ENCODE measurements around the gene C2orf49.

Gene C2orf49

GRCh38 chr2:105369777-105370690, 32.7 kb downstream of the C2orf49 start:
- Mint-ChIP-seq H3K36me3 (ENCODE audit: low read depth) (peaks cover 48% of the 10 kb centered on the region), H3K9me3 (no peaks in the 10 kb centered on the region), H3K27me3 (ENCODE audit: low read depth) (peaks cover 6% of the 10 kb centered on the region), H3K27ac (peak overlapping the region in 2 of 3 experiments; percentile 17 to 20), H3K4me3 (no peak overlapping the region), H3K4me1 (peaks cover 44% of the 10 kb centered on the region)
- TF ChIP-seq CTCF (IDR thresholded peaks at IDR 0.05; ENCODE audit: unreplicated experiment in 3 of 3): peak; percentile 89 to 95 (median 90)

DNA sequence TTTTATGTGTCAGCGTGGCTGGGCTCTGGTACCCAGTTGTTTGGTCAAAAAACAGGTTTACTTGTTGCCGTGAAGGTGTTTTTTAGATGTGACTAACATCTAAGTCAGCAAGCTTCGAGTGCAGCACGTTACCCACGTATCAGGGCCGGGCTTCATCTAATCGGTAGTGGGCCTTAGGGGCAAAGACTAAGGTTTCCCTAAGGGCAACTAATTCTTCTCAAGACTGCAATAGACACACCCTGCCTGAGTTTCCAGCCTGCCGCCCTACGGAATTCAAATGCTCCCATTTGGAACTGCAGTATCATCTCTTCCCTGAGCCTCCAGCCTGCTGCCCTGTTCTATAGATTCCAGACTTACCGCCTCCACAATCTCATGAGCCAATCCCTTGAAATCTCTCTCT, 33.8 kb downstream of the C2orf49 start:
- no peaks in the 10 kb centered on the region for H3K9me3 Mint-ChIP-seq
- peaks cover 50% of the 10 kb centered on the region for H3K4me1 Mint-ChIP-seq
- no peak for TF ChIP-seq CTCF (IDR thresholded peaks at IDR 0.05; ENCODE audit: unreplicated experiment in 3 of 3)
- H3K27me3 Mint-ChIP-seq (ENCODE audit: low read depth): peaks cover 6% of the 10 kb centered on the region
- peak overlapping the region in 2 of 3 experiments; percentile 0 to 25 for H3K27ac Mint-ChIP-seq
- no peak overlapping the region for H3K4me3 Mint-ChIP-seq
- peaks cover 44% of the 10 kb centered on the region for H3K36me3 Mint-ChIP-seq (ENCODE audit: low read depth)

GRCh38 chr2:105371810-105372209, 34.5 kb downstream of the C2orf49 start:
- Mint-ChIP-seq H3K4me1 (peaks cover 57% of the 10 kb centered on the region), H3K27me3 (ENCODE audit: low read depth) (peaks cover 6% of the 10 kb centered on the region), H3K4me3 (no peak overlapping the region), H3K27ac (peak overlapping the region; percentile 0 to 49 (median 25)), H3K36me3 (ENCODE audit: low read depth) (peaks cover 46% of the 10 kb centered on the region), H3K9me3 (no peaks in the 10 kb centered on the region)
- no peak for TF ChIP-seq CTCF (IDR thresholded peaks at IDR 0.05; ENCODE audit: unreplicated experiment in 3 of 3)

GRCh38 chr2:105373344-105373781, 36.0 kb downstream of the C2orf49 start:
- Mint-ChIP-seq H3K9me3 (no peaks in the 10 kb centered on the region), H3K27ac (peak overlapping the region in 2 of 3 experiments; percentile 75 to 77)

DNA sequence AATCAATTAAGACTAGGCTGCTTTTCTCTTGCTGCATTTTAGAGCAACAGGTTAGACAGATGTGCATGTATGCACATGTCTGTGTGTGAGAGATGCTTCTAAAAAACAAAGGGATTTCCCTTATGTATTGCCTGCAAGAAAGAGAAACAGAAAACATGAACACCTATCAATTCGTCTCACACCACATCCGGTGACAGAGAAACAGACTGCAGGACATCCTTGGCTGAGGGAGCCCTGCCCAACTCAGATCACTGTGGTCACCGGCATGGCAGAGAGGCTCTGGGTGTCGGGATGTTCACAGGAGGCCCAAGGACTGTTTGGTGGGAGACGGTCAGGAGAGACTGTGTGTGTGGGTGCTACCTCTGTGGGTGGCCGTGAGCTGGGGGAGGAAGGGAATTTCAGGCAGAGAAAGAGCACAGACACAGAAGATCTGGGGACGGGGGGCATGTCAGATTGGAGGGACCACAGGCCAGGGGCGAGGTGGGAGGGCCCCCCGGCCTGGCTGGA, 36.6 kb downstream of the C2orf49 start:
- H3K27me3 Mint-ChIP-seq (ENCODE audit: low read depth): peaks cover 6% of the 10 kb centered on the region

More at GRCh38 chr2:105373344-105373781, 36.0 kb downstream of the C2orf49 start:
- no peak overlapping the region for H3K4me3 Mint-ChIP-seq
- peaks cover 43% of the 10 kb centered on the region for H3K36me3 Mint-ChIP-seq (ENCODE audit: low read depth)
- H3K4me1 Mint-ChIP-seq: peaks cover 59% of the 10 kb centered on the region
- no peak for TF ChIP-seq CTCF (IDR thresholded peaks at IDR 0.05; ENCODE audit: unreplicated experiment in 3 of 3)
- peaks cover 6% of the 10 kb centered on the region for H3K27me3 Mint-ChIP-seq (ENCODE audit: low read depth)

More for the DNA sequence above, 36.6 kb downstream of the C2orf49 start:
- Mint-ChIP-seq H3K27ac (peak overlapping the region; percentile 52 to 77 (median 75)), H3K4me1 (peaks cover 59% of the 10 kb centered on the region), H3K9me3 (no peaks in the 10 kb centered on the region), H3K36me3 (ENCODE audit: low read depth) (peaks cover 40% of the 10 kb centered on the region), H3K4me3 (peak overlapping the region in 1 of 3 experiments; percentile 22)
- TF ChIP-seq CTCF (IDR thresholded peaks at IDR 0.05; ENCODE audit: unreplicated experiment in 3 of 3): no peak
